ENCODE results near the gene DHCR24.

DHCR24 gene

GRCh38 chr1:54806931-54807611, 79.9 kb downstream of the DHCR24 start:
- DNase-seq = no peak
- H4K5ac ChIP-seq (ENCODE audit: low read length) = no peak overlapping the region
- no peaks in the 10 kb centered on the region for H3K36me3 ChIP-seq (ENCODE audit: control insufficient read depth, insufficient read depth, low read length)
- H3K79me2 ChIP-seq (ENCODE audit: control insufficient read depth, insufficient read depth, low read length) = no peaks in the 10 kb centered on the region
- no CpG with 5 or more reads among the region's 11 CpGs for WGBS (ENCODE audit: extremely low coverage, insufficient coverage, low lambda C conversion rate)
- H3K79me1 ChIP-seq (ENCODE audit: low read length) = no peaks in the 10 kb centered on the region
- no peak overlapping the region for H2AK5ac ChIP-seq (ENCODE audit: low read length)
- no peak overlapping the region for H2BK15ac ChIP-seq (replicated peaks; ENCODE audit: low read depth)
- H3K4ac ChIP-seq (ENCODE audit: low read depth, low read length) = no peak overlapping the region
- no peak overlapping the region for H3K27ac ChIP-seq (ENCODE audit: low read depth, low read length)
- H3K4me1 ChIP-seq (ENCODE audit: control insufficient read depth, low read depth, low read length) = no peaks in the 10 kb centered on the region
- no peak overlapping the region for H3K56ac ChIP-seq (ENCODE audit: low read length)
- H3K4me3 ChIP-seq (ENCODE audit: low read length) = no peak overlapping the region
- H4K8ac ChIP-seq (ENCODE audit: low read depth, low read length) = no peak overlapping the region
- no peak overlapping the region for H3K23ac ChIP-seq (ENCODE audit: low read length)
- no peaks in the 10 kb centered on the region for H3K27me3 ChIP-seq (ENCODE audit: insufficient read depth, low read length, poor library complexity)
- H3K18ac ChIP-seq (ENCODE audit: low read length) = no peak overlapping the region
- H2BK5ac ChIP-seq (ENCODE audit: low read length) = no peak overlapping the region
- H3K4me2 ChIP-seq (ENCODE audit: low read length) = no peak overlapping the region
- H2BK120ac ChIP-seq (ENCODE audit: low read depth, low read length) = no peak overlapping the region
- H3K9ac ChIP-seq (ENCODE audit: low read length) = no peak overlapping the region

DNA sequence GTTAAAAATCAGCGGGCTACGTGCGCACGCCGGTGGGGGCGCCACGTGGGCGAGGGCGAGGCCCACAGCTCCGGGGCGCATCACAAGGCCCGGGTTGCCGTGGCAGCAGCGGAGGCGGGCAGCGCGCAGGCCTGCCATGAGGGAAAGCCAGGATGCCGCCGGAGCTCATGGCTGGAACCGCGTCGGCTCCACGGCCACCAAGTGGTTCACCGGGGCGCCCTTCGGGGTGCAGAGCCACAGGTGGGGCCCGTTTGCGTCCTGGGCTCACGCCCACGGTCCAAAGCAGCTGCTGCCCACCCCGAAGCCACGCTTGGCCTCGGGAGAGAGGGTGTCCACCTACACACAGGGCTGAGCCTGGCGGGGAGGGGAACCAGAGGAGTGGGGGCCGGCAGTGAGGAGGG, 81.0 kb downstream of the DHCR24 start:
- Histone ChIP-seq H2BK15ac (replicated peaks; ENCODE audit: low read depth) (no peak overlapping the region), H3K36me3 (ENCODE audit: control insufficient read depth, insufficient read depth, low read length) (no peaks in the 10 kb centered on the region), H4K5ac (ENCODE audit: low read length) (no peak overlapping the region), H3K23ac (ENCODE audit: low read length) (no peak overlapping the region), H3K4me3 (ENCODE audit: low read length) (no peak overlapping the region), H3K4me2 (ENCODE audit: low read length) (no peak overlapping the region), H2AK5ac (ENCODE audit: low read length) (no peak overlapping the region), H2BK5ac (ENCODE audit: low read length) (no peak overlapping the region), H3K79me1 (ENCODE audit: low read length) (no peaks in the 10 kb centered on the region), H3K27ac (ENCODE audit: low read depth, low read length) (no peak overlapping the region), H3K18ac (ENCODE audit: low read length) (no peak overlapping the region), H3K9ac (ENCODE audit: low read length) (no peak overlapping the region), H3K56ac (ENCODE audit: low read length) (no peak overlapping the region), H3K27me3 (ENCODE audit: insufficient read depth, low read length, poor library complexity) (no peaks in the 10 kb centered on the region), H3K4me1 (ENCODE audit: control insufficient read depth, low read depth, low read length) (no peaks in the 10 kb centered on the region), H4K8ac (ENCODE audit: low read depth, low read length) (no peak overlapping the region), H3K79me2 (ENCODE audit: control insufficient read depth, insufficient read depth, low read length) (no peaks in the 10 kb centered on the region), H2BK120ac (ENCODE audit: low read depth, low read length) (no peak overlapping the region), H3K4ac (ENCODE audit: low read depth, low read length) (no peak overlapping the region)
- no CpG with 5 or more reads among the region's 35 CpGs for WGBS (ENCODE audit: extremely low coverage, insufficient coverage, low lambda C conversion rate)
- no peak for DNase-seq

DNA sequence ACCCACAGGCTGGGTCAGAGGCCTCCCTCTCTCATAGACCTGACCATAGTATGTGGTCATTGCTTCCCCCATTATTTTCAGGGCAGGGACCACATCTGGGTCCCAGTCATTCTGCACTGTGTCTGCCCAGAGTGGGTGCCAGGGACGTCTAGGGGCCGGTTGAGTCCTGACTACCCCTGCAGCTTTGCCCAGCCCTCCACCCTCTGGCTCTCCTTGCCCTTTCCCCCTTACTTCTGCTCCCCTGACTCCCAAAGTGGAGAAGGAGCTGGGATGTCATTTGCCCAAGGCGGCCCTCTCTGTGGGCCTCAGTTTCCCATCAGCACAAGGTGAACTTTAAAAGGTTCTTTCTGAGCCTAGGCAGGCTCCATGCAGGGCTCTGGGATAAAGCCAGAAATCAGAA, 81.5 kb downstream of the DHCR24 start:
- Histone ChIP-seq H3K23ac (ENCODE audit: low read length) (no peak overlapping the region), H3K36me3 (ENCODE audit: control insufficient read depth, insufficient read depth, low read length) (no peaks in the 10 kb centered on the region), H2BK5ac (ENCODE audit: low read length) (no peak overlapping the region), H3K4me3 (ENCODE audit: low read length) (no peak overlapping the region), H3K79me2 (ENCODE audit: control insufficient read depth, insufficient read depth, low read length) (no peaks in the 10 kb centered on the region), H3K27me3 (ENCODE audit: insufficient read depth, low read length, poor library complexity) (no peaks in the 10 kb centered on the region), H3K9ac (ENCODE audit: low read length) (no peak overlapping the region), H3K4ac (ENCODE audit: low read depth, low read length) (no peak overlapping the region), H3K27ac (ENCODE audit: low read depth, low read length) (no peak overlapping the region), H4K5ac (ENCODE audit: low read length) (no peak overlapping the region), H2AK5ac (ENCODE audit: low read length) (no peak overlapping the region), H3K18ac (ENCODE audit: low read length) (no peak overlapping the region), H3K79me1 (ENCODE audit: low read length) (no peaks in the 10 kb centered on the region), H3K4me2 (ENCODE audit: low read length) (no peak overlapping the region), H2BK120ac (ENCODE audit: low read depth, low read length) (no peak overlapping the region), H2BK15ac (replicated peaks; ENCODE audit: low read depth) (no peak overlapping the region), H3K56ac (ENCODE audit: low read length) (no peak overlapping the region), H3K4me1 (ENCODE audit: control insufficient read depth, low read depth, low read length) (no peaks in the 10 kb centered on the region), H4K8ac (ENCODE audit: low read depth, low read length) (no peak overlapping the region)
- DNase-seq = no peak
- WGBS (ENCODE audit: extremely low coverage, insufficient coverage, low lambda C conversion rate) = no CpG with 5 or more reads among the region's 3 CpGs

- H4K5ac ChIP-seq (ENCODE audit: low read length) = no peak overlapping the region
- no peak overlapping the region for H3K4me2 ChIP-seq (ENCODE audit: low read length)
- H3K4me1 ChIP-seq (ENCODE audit: control insufficient read depth, low read depth, low read length) = no peaks in the 10 kb centered on the region
- no peaks in the 10 kb centered on the region for H3K36me3 ChIP-seq (ENCODE audit: control insufficient read depth, insufficient read depth, low read length)
- H3K4me3 ChIP-seq (ENCODE audit: low read length) = no peak overlapping the region
- H3K4ac ChIP-seq (ENCODE audit: low read depth, low read length) = no peak overlapping the region
- no peak overlapping the region for H4K8ac ChIP-seq (ENCODE audit: low read depth, low read length)
- WGBS (ENCODE audit: extremely low coverage, insufficient coverage, low lambda C conversion rate) = no CpG with 5 or more reads among the region's 6 CpGs
- H2BK5ac ChIP-seq (ENCODE audit: low read length) = no peak overlapping the region
- no peak overlapping the region for H3K18ac ChIP-seq (ENCODE audit: low read length)
- no peak for DNase-seq
- no peak overlapping the region for H3K9ac ChIP-seq (ENCODE audit: low read length)
- H2BK15ac ChIP-seq (replicated peaks; ENCODE audit: low read depth) = no peak overlapping the region
- H3K27ac ChIP-seq (ENCODE audit: low read depth, low read length) = no peak overlapping the region
- no peaks in the 10 kb centered on the region for H3K27me3 ChIP-seq (ENCODE audit: insufficient read depth, low read length, poor library complexity)
- no peak overlapping the region for H3K23ac ChIP-seq (ENCODE audit: low read length)
- H3K56ac ChIP-seq (ENCODE audit: low read length) = no peak overlapping the region
- H3K79me1 ChIP-seq (ENCODE audit: low read length) = no peaks in the 10 kb centered on the region
- no peak overlapping the region for H2BK120ac ChIP-seq (ENCODE audit: low read depth, low read length)
- no peak overlapping the region for H2AK5ac ChIP-seq (ENCODE audit: low read length)
- H3K79me2 ChIP-seq (ENCODE audit: control insufficient read depth, insufficient read depth, low read length) = no peaks in the 10 kb centered on the region
Observed at GRCh38 chr1:54804471-54805132, 82.4 kb downstream of the DHCR24 start.

DNA sequence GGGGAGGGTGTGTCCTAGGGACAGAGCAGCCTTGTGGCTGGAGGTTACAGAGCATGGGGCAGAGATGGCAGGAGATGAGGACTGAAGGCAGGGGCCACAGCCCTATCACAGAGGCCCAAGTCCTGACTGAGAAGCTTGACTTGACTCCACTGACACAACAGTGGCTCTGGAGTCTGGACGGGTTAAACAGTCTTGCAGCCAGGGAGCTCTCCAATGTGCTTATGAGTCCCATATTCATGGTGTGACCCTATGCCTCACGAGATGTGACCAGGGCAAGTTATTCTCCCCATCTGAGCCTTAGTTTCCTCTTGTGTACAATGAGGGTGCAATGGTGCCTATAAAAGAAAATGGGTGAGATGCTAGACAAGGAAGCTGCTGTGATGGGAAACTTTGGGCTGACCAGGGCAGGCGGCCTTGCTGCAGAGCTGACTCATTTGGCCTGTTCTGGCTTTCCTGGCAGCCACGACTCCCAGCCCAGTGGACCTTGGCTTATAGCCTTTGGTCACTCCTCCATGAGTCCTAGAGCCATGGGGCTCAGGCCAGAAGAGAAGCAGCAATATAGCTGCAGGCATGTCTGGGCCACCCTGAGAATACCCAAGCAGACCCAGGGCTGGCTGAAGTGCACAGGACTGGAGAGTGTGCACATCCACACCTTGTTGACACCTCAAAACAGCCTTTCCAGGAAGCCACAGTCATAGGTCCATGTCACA, 83.1 kb downstream of the DHCR24 start:
- no peak overlapping the region for H3K4me2 ChIP-seq (ENCODE audit: low read length)
- no peaks in the 10 kb centered on the region for H3K4me1 ChIP-seq (ENCODE audit: control insufficient read depth, low read depth, low read length)
- H3K36me3 ChIP-seq (ENCODE audit: control insufficient read depth, insufficient read depth, low read length) = no peaks in the 10 kb centered on the region
- no peak overlapping the region for H2BK5ac ChIP-seq (ENCODE audit: low read length)
- H3K27me3 ChIP-seq (ENCODE audit: insufficient read depth, low read length, poor library complexity) = no peaks in the 10 kb centered on the region
- H3K23ac ChIP-seq (ENCODE audit: low read length) = no peak overlapping the region
- H4K5ac ChIP-seq (ENCODE audit: low read length) = no peak overlapping the region
- no peak overlapping the region for H2BK120ac ChIP-seq (ENCODE audit: low read depth, low read length)
- no peak overlapping the region for H3K9ac ChIP-seq (ENCODE audit: low read length)
- no peak overlapping the region for H4K8ac ChIP-seq (ENCODE audit: low read depth, low read length)
- H3K4me3 ChIP-seq (ENCODE audit: low read length) = no peak overlapping the region
- no peak overlapping the region for H3K27ac ChIP-seq (ENCODE audit: low read depth, low read length)
- no CpG with 5 or more reads among the region's 4 CpGs for WGBS (ENCODE audit: extremely low coverage, insufficient coverage, low lambda C conversion rate)
- H3K79me1 ChIP-seq (ENCODE audit: low read length) = no peaks in the 10 kb centered on the region
- H3K79me2 ChIP-seq (ENCODE audit: control insufficient read depth, insufficient read depth, low read length) = no peaks in the 10 kb centered on the region
- H3K4ac ChIP-seq (ENCODE audit: low read depth, low read length) = no peak overlapping the region
- H3K56ac ChIP-seq (ENCODE audit: low read length) = no peak overlapping the region
- H2AK5ac ChIP-seq (ENCODE audit: low read length) = no peak overlapping the region
- no peak overlapping the region for H2BK15ac ChIP-seq (replicated peaks; ENCODE audit: low read depth)
- no peak for DNase-seq
- H3K18ac ChIP-seq (ENCODE audit: low read length) = no peak overlapping the region
